IPS-11a (cell line): ENCODE results near the gene TSC22D1.
"Not testable (repeated sequence)": the region's sequence is repeated elsewhere in the genome, so short reads cannot be mapped to it uniquely, and the experiment has no call there.

ENCODE experiments used
- H3K4me3 ChIP-seq: one replicate; pipeline ENCODE4 v1.5.1; 2013; ENCODE audit warnings: low read depth, low read length, control low read depth

Gene TSC22D1

DNA sequence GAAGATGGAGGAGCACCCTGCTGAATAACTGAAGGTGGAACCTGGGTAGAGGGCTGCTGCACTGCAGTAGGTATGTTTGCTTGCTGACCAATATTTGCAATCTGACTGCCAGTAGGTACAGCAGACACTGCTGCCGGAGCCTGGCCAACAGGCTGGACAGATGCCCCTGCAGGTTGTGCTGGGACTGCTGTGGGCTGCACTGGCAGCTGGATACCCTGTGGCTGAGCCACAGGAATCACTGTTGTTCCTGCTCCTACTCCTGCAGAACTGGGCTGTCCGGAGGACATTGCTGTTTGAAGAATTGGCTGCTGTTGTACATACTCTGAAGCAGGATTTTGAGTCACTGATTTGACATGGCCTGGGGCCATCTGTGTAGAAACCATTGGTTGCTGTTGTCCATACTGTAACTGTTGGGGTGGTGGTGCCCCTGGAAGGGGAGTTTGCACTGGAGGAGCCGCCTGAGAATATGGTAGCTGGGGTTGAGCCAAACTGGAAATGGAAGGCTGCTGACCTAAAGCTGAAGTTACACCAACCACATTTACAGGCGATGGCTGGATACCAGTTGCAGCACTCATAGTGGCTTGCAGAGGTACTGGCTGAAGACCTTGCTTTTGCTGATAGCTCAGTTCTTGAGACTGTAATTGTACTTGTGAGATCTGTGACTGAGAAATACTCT, 2.2 kb downstream of the TSC22D1 start:
- H3K4me3 ChIP-seq: peak overlapping the region; percentile 15

DNA sequence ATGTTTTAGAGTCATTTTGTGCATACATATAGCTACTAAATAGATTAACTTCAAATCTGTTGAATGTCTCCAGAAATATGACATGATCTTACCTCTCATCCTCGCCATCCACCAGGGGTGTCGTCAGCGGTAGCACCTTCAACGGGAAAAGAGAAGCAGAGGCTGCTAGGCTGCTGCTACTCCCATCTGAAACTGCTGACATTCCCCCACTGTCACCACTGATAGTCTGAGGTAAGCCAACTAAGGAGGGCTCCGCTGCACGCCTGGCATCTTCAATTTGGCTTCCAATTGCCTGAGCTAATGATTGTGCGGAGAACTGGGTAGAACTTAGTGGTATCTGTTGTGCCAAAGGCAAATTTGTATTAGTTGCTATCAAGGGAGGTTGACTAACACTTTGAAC, 3.1 kb downstream of the TSC22D1 start:
- peak overlapping the region; percentile 49 for H3K4me3 ChIP-seq

DNA sequence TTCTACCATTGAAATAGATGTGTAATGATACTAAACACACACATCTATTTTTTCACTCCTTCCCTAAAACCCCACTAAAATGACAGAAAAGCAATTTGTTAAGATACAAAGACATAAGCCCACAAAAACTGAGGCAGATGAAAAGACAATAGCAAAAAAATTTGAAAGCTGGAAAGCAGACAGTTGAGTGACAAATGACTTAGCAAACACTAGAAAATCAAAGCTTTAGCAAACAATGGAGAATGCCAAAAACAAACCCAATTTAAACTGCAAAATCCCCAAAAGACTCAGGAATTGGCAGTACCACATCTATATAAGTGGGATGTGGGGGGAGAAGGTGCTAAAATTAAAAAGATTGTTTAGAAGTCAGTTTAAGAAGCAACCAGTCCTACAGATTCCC, 9.5 kb downstream of the TSC22D1 start:
- H3K4me3 ChIP-seq: no peak overlapping the region

DNA sequence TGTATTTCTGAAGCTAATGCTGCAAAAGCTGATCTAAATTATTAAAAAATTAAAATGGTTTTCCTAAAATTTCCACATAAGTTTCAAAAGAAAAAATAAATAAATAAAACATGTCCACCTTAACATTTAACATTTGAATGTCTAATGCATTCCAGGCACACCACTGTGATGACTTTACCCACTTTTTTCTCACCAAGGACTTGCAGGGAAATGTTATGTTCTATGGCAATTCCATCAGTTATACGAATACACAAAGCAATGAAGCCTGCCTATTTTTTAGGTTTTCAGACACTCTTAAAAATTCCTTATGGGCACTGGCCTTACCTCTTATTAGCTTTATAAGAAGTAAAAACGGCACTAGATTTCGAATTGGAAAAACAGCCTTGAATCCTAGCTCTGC, 10.2 kb downstream of the TSC22D1 start:
- H3K4me3 ChIP-seq: no peak overlapping the region

DNA sequence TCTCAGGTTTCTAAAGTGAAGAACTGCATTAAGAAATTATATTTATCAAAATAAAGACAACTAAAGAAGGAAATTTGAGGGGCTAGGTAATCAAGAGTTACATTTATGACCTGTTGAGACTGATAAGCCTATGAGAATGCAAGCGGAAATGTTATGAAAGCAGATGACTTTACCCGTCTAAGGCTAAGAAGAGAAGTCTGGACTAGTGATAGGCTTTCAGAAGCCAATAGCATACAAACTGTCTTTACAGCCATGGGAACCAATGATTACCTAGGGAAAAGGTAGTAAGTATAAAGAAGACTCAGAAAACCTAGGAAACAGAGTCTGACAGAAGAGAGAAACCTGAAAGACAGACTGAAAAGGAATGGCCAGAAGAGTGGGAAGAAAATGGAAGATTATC, 11.2 kb downstream of the TSC22D1 start:
- no peak overlapping the region for H3K4me3 ChIP-seq

DNA sequence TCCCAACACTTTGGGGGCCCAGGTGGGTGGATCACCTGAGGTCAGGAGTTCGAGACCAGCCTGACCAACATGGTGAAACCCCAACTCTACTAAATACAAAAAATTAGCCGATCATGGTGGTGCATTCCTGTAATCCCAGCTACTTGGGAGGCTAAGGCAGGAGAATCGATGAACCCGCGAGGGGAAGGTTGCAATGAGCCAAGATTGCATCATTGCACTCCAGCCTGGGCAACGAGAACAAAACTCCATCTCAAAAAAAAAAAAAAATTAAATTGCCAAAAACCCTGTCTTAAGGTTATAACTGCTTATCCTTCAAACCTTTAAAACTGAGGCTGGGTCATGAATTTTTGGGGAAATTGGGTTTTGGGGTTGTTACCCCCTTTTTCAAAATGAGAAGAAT, 13.3 kb downstream of the TSC22D1 start:
- not testable (repeated sequence) for H3K4me3 ChIP-seq

DNA sequence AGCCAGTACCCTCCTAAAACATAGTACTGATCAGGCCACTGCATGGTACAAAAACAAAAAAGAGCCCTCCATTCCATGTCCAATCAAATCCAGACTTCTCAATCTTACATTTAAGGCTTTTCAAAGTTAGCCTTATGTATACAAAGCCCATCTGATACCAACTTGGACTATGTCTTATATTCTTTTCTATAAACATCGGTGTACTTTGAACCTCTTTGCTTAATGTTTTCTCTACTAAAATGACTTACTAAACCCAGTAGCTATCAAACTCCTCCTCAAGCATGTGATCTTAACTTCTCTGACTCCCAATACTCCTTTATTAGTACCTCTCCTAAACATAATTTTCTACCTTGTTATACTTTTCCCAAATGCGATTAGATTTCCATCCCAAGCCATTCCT, 14.8 kb downstream of the TSC22D1 start:
- H3K4me3 ChIP-seq: no peak overlapping the region

DNA sequence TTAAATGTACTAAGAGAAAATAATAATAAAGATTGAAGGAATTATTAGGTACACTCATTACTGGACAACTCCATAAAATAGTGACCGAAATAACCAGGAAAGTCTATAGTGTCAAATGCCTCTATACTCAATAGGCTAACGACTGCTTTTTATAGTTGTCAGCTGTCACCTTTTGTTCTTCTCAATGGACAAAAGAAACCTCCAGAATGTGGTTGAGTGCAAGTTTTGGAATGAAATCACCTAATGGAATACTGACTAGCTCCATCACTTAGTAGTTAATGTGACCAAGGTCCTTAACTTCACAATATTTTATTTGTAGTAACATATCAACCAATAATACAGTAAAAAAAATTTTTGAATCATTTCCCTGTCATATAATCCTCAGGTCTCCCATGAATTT, 18.1 kb downstream of the TSC22D1 start:
- no peak overlapping the region for H3K4me3 ChIP-seq

DNA sequence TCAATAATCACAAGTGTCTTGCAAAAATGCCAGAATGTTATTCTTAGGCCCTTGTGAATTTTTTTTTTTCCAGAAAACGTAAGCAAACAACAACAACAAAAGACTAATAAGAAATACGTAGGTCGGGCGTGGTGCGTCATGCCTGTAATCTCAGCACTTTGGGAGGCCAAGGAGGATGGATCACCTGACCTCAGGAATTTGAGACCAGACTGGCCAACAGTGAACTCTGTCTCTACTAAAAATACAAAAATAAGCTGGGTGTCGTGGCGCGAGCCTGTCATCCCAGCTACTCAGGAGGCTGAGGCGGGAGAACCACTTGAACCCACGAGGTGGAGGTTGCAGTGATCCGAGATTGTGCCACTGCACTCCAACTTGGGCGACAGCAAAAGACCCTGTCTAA, 20.9 kb downstream of the TSC22D1 start:
- no peak overlapping the region for H3K4me3 ChIP-seq

DNA sequence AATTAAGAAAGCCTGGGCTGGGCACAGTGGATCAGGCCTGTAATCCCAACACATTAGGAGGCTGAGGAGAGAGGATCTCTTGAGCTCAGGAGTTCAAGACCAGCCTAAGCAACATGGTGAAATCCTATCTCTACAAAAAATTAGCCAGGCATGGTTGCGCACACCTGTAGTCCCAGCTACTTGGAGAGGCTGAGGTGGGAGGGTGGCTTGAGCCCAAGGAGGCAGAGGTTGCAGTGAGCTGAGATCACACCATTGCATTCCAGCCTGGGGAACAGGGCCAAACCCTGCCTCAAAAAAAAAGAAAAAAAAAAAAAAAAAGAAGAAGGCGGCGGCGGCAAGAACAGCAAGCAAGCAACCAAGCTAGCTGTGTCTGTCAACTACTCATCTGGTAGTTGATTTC, 26.7 kb downstream of the TSC22D1 start:
- H3K4me3 ChIP-seq: no peak overlapping the region

DNA sequence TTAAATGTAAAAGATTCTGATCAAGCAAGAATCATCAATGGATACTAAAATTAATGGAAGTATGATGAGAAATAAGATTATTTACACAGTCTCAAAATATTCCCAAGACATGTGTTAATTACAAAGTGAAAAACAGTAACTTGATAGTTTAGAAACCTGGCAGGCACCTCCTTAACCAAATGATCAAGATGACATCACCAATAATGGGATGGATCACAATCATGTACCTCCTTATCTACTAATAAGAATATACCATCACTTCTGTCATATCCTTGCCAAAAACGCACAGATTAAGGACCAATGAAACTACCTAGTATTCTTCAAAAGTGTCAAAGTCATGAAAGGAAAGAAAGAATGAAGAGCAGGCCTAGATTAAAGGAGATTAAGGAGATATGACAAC, 30.0 kb downstream of the TSC22D1 start:
- H3K4me3 ChIP-seq: no peak overlapping the region

DNA sequence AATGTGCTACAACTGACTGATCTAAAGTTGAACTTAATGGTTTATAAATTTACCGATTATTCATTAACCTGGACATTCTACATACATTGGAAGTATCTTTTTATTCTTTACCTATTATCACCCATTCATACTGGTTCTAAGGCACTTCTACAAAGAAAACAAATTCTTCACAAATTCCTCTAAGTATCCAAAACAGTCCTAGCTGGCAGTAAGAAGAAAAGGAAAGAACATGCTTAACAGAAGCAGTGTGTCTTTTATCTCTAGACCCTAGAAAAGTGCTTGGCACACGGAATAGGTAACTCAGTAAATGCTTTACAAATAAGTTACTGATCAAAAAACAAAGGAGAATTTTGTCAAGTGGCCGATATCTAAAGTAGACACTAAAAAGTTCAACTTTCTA, 32.8 kb downstream of the TSC22D1 start:
- H3K4me3 ChIP-seq: no peak overlapping the region

DNA sequence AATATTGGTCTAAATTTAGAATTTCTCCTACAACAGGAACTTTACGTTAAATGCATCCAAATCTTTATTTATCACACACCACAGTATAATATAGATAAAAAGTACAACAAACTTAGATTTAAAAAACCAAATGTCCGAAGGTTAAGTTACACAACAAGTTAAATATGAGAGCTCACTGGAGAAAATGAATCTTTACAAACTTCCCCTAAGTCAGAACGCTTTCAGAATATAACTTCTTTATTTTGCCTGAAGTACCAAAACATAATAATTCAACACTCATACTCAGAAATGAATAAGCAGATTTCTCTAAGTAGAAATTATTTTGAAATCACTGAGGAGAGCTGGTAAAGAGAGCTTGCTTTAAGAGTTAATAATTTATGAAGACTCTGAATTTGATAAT, 33.8 kb downstream of the TSC22D1 start:
- no peak overlapping the region for H3K4me3 ChIP-seq

DNA sequence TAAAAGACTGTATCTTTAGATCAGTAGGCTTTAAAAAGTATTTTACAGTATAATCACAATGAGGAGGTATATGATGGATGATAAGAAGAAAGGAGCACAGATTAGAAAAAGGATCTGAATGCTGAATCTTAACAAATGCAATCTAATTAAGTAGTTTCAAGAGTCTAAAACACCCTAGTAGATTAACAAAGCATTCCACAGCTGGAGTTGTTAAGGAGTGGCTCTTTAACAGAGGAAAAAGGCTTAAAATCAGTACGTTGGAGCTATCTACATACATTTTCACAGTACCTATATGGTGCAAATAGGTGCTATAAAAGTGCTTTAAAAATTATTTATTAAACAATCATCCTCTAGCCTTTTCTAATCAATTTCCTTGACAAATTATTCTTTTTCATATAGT, 34.5 kb downstream of the TSC22D1 start:
- no peak overlapping the region for H3K4me3 ChIP-seq

DNA sequence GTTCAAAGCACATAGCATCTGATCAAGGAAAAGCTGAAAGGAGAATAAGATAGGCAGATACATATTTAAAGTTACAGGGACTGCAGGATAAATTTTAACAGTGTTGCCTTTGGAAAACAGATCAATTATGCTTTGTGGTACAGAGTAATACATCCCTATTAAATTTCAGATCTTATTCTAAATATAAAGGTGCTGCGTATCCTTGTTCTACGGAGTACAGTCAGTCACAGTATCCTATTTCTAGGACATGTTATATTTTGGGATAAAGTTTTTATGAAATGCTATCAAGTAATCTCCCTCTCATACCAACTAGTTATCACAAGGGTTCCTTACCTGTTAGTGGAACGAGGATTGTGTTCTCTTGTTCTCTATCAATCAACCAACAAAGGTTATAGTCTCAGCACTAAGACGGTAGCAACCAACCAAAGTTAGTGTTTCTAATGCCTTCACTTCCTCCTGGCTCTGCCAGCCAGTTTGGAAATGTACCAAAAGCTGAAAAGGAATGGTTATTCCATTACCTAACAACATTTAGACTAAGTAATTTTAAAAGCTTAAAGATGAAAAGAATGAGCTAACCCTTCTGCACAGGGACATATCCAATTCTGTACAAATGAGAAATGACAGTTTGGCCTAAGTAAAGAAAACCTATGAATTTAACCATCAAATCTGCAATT, 35.2 kb downstream of the TSC22D1 start:
- no peak overlapping the region for H3K4me3 ChIP-seq

DNA sequence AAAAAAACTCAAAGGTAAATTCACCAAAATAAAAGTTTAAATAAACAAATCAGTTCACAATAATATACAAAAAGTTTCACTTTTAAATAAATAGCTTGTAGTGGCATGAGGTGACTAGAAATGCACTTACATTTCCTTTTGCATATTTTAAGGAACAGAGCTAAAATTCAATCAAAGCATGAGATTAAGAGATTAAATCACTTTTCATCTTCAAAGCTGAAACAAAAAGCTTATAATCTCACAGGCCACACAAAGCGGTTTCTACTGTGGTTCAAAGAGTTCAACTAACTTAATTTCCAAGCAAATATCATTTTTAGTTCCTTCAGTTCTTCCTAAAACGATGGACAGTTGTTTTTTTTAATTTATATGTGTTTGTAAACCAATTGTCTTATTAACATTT, 38.9 kb downstream of the TSC22D1 start:
- no peak overlapping the region for H3K4me3 ChIP-seq

DNA sequence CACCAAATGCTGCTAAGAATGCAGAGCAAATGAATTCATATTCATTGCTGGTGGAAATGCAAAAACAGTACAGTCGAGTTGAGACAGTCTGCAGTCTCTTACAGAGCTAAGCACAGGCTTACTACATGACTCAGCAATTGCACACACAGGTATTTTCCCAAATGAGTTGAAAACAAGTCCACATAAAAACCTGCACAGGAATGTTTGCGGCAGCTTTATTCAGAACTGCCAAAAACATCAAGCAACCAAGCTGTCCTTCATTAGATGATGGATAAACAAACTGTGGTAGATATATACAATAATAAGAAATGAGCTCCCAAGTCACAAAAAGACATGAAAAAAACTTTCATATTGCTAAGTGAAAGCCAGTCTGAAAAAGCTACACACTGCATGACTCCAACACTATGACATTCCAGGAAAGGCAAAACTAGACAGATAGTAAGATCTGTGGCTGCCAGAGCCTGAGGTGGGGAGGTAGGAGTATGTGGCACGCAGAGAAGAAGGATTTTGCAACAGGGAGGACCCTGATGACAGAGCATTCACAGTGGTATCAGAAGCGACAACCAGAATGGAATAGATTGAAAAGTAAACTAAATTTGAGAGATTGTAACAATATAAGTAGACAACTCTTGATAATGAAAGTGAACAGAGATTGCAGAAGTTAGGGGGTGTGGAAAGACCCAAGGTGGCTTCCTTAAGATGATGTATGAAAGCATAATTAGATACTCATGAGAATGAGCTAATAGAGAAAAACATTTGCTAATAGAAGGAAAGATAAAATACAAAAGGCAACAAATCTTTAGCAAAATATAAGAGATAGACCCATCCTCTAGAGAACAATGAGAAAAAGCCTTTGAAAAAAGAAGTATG, 52.7 kb downstream of the TSC22D1 start:
- no peak overlapping the region for H3K4me3 ChIP-seq

DNA sequence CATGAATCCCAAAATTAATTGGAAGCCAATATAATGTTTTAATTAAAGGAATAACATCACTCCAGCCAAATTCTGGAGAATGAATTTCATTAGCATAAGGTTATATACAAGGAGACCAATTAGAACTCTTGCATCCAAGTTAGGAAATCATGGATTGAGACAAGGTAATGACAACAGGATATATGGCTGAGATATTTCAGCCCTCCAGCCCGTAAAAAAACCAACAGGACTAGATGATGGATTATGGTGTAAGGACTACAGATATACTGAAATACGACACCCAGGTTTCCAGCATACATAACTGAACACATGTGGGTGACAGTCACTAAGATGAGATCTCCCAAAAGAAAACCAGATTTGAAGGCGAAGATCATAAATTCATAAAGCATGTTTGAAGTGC, 56.5 kb downstream of the TSC22D1 start:
- no peak overlapping the region for H3K4me3 ChIP-seq

DNA sequence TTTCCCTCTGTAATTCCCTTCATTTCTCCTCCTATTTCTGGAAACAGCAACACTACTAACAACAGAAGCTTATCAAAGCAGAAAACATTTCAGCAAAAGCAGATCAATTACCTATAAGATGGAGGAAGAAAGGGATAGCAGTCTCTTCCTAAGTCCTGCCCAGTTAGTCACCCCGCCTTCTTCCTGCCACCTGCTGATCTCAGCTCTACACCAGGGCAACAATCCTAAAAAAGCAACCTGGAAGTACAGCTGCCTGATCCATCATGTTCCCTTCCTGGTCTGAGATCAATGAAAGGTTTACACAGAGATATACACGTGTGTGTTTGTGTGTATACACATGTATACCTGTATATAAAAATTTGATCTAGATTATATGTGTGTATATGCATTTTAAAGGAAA, 59.4 kb downstream of the TSC22D1 start:
- no peak overlapping the region for H3K4me3 ChIP-seq

DNA sequence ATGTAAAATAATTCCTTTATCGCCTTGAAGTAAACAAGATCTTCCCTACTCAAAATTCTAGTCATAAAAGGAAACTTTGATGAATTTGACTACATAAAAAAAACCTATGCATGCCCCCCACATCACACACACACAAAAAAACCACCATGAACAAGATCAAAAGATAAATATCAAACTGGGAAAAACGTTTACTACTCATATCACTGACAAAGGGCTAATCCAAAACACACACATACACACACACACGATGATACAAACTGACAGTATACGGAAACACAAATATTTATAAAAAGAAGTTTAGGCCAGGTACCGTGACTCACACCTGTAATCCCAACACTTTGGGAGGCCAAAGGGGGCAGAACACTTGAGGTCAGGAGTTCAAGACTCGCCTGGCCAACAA, 61.9 kb downstream of the TSC22D1 start:
- H3K4me3 ChIP-seq: no peak overlapping the region

DNA sequence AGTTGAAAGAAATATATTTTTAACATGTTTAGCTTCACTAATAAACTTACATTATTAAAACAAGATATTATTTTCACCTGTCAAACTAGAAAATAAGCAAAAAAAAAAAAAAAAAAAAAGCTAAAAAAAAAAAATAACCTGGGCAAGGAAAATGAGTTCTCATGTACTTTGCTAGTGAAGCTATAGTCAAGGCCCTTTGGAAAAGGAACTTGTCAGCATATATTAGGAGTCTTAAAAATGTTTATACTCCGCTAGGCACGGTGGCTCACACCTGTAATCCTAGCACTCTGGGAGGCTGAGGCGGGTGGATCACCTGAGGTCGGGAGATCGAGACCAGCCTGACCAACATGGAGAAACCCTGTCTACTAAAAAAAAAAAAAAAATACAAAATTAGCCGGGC, 66.3 kb downstream of the TSC22D1 start:
- H3K4me3 ChIP-seq: not testable (repeated sequence)

DNA sequence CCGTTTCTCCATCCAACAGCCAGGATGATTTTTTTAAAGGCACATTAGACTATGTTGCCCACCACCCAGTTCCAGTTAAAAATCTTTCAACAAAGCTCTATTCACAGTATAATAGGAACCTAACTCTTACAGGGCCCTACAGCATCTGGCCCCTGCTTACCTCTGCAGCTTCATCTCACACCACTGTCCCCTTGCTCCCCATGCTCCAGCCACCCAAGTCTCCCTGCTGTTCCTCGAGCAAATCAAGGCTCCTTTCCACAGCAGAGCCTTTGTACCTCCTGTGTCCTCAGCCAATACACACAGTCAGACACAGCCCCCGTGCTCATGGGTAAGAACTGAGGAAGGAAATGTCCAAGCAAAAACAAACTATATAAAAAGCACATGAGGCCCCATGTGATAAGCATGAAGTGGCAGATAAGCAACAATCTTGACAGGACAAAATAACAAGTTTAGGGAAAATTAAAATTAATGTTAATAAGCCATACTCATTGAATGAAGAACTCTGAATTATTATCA, 67.5 kb downstream of the TSC22D1 start:
- H3K4me3 ChIP-seq: no peak overlapping the region
